ENCODE measurements around the gene ZNF283.
"Not testable (repeated sequence)": the region's sequence is repeated elsewhere in the genome, so short reads cannot be mapped to it uniquely, and the experiment has no call there.

ZNF283 gene

DNA sequence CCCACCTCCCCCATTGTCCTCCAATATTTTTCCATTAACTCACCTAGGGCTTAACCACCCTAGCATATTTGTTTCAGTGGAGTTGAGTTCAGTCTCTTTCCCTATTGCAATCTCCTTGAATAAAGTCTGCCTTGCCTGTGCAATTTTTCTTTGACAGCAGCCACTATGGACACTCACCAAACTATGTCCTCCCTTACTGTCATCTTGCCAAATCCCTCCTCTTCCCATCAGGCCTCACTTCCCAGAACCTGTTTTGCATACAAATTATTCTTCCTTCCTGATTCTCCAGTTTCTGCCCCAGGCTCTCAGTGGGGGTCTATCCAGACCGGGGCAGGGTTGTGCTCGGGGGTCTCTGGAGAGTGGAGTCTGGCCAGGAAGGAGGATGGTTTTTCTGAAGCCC is 22.7 kb upstream of the ZNF283 start:
- no peak for DNase-seq (ENCODE audit: low read depth)

DNA sequence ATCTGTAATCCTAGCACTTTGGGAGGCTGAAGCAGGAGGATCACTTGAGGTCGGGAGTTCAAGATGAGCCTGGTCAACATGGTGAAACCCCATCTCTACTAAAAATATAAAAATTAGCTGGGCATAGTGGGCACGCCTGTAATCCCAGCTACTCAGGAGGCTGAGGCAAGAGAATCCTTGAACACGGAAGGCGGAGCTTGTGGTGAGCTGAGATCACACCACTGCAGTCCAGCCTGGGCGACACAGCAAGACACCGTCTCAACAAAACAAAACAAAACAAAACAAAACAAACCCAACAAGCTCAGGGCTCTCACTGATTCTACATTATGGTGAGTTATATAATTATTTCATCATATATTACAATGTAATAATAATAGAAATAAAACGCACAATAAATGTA is 20.7 kb upstream of the ZNF283 start:
- H3K4me3 ChIP-seq (ENCODE audit: low read length); H3K9me3 ChIP-seq (ENCODE audit: control insufficient read depth, low read length); H3K9ac ChIP-seq (ENCODE audit: low read length); DNase-seq (ENCODE audit: low read depth); H3K36me3 ChIP-seq (ENCODE audit: control insufficient read depth, insufficient read depth, low read length, severe bottlenecking); H3K4me1 ChIP-seq (ENCODE audit: control insufficient read depth, insufficient read depth, low read length): not testable (repeated sequence)
- peaks cover 11% of the 10 kb centered on the region for H3K27me3 ChIP-seq (replicated peaks; ENCODE audit: control insufficient read depth, insufficient read depth, low read length)

More for the DNA sequence above, 22.7 kb upstream of the ZNF283 start:
- Histone ChIP-seq H3K4me1 (ENCODE audit: control insufficient read depth, insufficient read depth, low read length) (no peaks in the 10 kb centered on the region), H3K9me3 (ENCODE audit: control insufficient read depth, low read length) (no peaks in the 10 kb centered on the region), H3K36me3 (ENCODE audit: control insufficient read depth, insufficient read depth, low read length, severe bottlenecking) (no peaks in the 10 kb centered on the region), H3K4me3 (ENCODE audit: low read length) (no peak overlapping the region), H3K27me3 (replicated peaks; ENCODE audit: control insufficient read depth, insufficient read depth, low read length) (peaks cover 12% of the 10 kb centered on the region), H3K9ac (ENCODE audit: low read length) (no peak overlapping the region)

DNA sequence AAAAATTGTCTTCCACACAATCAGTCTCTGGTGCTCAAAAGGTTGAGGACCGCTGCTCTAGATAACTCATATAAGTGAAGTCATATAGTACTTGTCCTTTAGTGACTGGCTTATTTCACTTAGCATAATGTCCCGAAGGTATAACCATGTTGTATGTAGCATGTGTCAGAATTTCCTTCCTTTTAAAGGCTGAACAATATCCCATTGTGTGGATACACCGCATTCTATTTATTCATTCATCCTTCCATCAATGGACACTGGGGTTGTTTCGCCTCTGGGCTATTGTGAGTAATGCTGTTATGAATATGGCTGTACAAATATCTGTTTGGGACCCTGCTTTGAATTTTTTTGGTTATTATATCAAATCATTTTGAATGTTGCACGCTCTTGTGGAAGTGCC is 20.3 kb upstream of the ZNF283 start:
- no peak for DNase-seq (ENCODE audit: low read depth)
- H3K27me3 ChIP-seq (replicated peaks; ENCODE audit: control insufficient read depth, insufficient read depth, low read length) = peaks cover 6% of the 10 kb centered on the region
- no peaks in the 10 kb centered on the region for H3K9me3 ChIP-seq (ENCODE audit: control insufficient read depth, low read length)
- no peaks in the 10 kb centered on the region for H3K36me3 ChIP-seq (ENCODE audit: control insufficient read depth, insufficient read depth, low read length, severe bottlenecking)
- no peak overlapping the region for H3K4me3 ChIP-seq (ENCODE audit: low read length)
- no peaks in the 10 kb centered on the region for H3K4me1 ChIP-seq (ENCODE audit: control insufficient read depth, insufficient read depth, low read length)
- H3K9ac ChIP-seq (ENCODE audit: low read length) = no peak overlapping the region

DNA sequence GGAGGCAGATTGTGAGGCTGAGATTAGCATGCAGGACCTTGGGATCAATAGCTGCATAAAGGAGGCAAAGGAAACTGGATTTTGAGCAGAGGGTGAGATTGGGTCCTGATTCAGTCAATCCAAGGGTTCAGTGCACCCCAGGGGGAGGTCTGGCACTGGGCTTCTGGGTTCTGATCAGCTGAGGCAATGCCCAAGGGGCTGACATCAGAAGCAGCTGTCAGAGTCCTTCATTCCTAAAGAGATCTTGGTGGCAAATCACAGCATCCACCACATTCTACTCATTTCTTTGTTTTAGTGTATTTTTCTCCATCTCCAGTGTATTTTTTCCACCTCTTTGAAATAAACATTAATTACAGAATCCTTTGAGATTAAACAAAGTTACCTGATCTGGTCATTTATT is 19.5 kb upstream of the ZNF283 start:
- DNase-seq (ENCODE audit: low read depth) = no peak
- H3K4me3 ChIP-seq (ENCODE audit: low read length) = no peak overlapping the region
- H3K4me1 ChIP-seq (ENCODE audit: control insufficient read depth, insufficient read depth, low read length) = no peaks in the 10 kb centered on the region
- no peaks in the 10 kb centered on the region for H3K36me3 ChIP-seq (ENCODE audit: control insufficient read depth, insufficient read depth, low read length, severe bottlenecking)
- H3K9me3 ChIP-seq (ENCODE audit: control insufficient read depth, low read length) = no peaks in the 10 kb centered on the region
- peaks cover 4% of the 10 kb centered on the region for H3K27me3 ChIP-seq (replicated peaks; ENCODE audit: control insufficient read depth, insufficient read depth, low read length)
- no peak overlapping the region for H3K9ac ChIP-seq (ENCODE audit: low read length)

DNA sequence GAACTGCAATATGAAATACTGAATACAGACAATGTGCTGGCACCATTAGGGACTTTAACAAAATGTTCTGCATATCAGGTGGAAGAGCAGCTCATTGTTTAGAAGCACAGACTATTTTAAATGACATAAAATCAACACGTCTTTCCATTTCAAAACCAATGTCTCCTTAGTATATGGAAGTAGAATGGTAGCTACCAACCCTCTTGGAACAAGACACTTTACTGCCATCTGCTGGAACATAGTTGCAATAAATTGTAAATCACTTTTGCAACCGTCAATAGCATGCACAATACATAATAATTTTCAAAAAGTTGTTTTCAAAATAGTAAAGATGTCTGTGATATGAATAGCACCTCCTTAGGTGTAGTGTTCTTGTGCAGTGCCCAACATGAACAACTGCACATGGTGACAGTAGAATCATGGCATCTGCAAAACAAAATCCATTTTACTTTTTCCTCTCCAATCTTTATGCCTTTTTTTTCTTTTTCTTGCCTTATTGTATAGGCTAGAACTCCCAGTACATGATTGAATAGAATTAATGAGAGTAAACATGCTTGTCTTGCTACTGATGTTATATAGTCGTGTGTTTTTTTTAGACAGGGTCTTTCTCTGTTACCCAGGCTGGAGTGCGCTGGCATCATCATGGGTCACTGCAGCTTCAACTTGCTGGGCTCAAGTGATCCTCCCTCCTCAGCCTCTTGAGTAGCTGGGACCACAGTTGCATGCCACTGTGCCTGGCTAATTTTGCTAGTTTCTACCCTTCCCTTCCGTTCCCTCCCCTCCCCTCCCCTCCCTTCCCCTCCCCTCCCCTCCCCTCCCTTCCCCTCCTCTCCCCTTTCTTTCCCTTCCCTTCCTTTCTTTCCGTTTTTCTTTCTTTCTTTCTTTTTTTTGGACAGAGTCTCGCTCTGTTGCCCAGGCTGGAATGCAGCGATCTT is 17.1 kb upstream of the ZNF283 start:
- DNase-seq (ENCODE audit: low read depth) = peak; percentile 77
- no peak overlapping the region for H3K4me3 ChIP-seq (ENCODE audit: low read length)
- no peak overlapping the region for H3K9ac ChIP-seq (ENCODE audit: low read length)
- peaks cover 18% of the 10 kb centered on the region for H3K27me3 ChIP-seq (replicated peaks; ENCODE audit: control insufficient read depth, insufficient read depth, low read length)
- no peaks in the 10 kb centered on the region for H3K4me1 ChIP-seq (ENCODE audit: control insufficient read depth, insufficient read depth, low read length)
- H3K36me3 ChIP-seq (ENCODE audit: control insufficient read depth, insufficient read depth, low read length, severe bottlenecking) = no peaks in the 10 kb centered on the region
- H3K9me3 ChIP-seq (ENCODE audit: control insufficient read depth, low read length) = no peaks in the 10 kb centered on the region

DNA sequence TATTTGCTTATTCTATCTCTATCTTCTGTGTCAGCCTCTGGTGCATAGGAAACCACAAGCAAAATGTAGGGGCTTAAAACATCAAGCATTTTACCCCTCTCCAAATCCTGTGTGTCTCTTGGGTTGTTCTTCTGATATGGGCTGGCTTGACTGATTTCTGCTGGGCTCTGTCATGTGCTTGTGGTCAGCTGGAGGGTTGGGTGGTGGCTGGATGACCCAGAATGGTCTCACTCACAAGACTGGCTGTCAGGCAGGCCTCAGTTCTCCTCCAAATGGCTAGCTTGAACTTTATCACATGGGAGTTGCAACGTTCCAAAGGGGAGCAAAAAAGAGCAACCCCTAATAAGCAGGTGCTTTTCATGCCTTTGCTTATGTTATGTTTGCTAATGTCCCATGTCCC is 15.3 kb upstream of the ZNF283 start:
- Histone ChIP-seq H3K4me3 (ENCODE audit: low read length) (no peak overlapping the region), H3K27me3 (replicated peaks; ENCODE audit: control insufficient read depth, insufficient read depth, low read length) (peaks cover 18% of the 10 kb centered on the region), H3K36me3 (ENCODE audit: control insufficient read depth, insufficient read depth, low read length, severe bottlenecking) (no peaks in the 10 kb centered on the region), H3K4me1 (ENCODE audit: control insufficient read depth, insufficient read depth, low read length) (no peaks in the 10 kb centered on the region), H3K9ac (ENCODE audit: low read length) (no peak overlapping the region), H3K9me3 (ENCODE audit: control insufficient read depth, low read length) (no peaks in the 10 kb centered on the region)
- DNase-seq (ENCODE audit: low read depth) = no peak

DNA sequence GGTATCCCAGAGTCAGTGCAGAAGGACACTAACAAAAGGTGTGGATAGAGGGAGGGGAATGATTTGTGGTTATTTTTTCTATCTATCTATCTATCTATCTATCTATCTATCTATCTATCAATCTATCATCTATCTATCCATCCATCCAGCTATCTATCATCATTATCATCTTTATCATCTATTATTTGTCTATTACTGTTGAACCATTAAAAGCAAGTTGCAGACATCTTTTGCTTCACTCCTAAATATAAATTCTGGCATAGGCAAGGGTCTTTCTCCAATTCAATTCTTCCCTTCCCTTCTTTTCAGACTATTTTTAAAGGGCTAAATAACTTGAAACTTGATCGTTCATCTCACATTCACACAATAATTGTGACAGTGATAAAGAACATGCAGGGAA is 14.9 kb upstream of the ZNF283 start:
- no peaks in the 10 kb centered on the region for H3K9me3 ChIP-seq (ENCODE audit: control insufficient read depth, low read length)
- DNase-seq (ENCODE audit: low read depth) = no peak
- peaks cover 18% of the 10 kb centered on the region for H3K27me3 ChIP-seq (replicated peaks; ENCODE audit: control insufficient read depth, insufficient read depth, low read length)
- H3K9ac ChIP-seq (ENCODE audit: low read length) = no peak overlapping the region
- H3K36me3 ChIP-seq (ENCODE audit: control insufficient read depth, insufficient read depth, low read length, severe bottlenecking) = no peaks in the 10 kb centered on the region
- no peak overlapping the region for H3K4me3 ChIP-seq (ENCODE audit: low read length)
- no peaks in the 10 kb centered on the region for H3K4me1 ChIP-seq (ENCODE audit: control insufficient read depth, insufficient read depth, low read length)

DNA sequence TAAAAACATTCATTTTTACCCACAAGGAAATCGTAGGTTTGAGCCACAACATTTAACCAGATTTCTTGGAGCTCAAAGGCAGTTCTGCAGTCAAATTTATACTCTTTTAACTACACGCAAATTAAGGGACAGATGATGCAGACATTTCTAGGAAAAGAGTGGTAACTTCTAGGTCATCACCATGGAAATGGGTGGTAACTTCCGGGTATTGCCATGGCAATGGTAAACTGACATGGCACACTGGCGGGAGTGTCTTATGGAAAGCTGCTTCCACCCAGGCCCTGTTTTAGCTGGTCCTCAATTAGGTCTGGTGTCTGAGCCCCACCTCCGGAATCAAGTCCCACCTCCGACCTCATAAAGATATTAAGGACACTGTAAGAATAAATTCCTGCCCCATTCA is 14.4 kb upstream of the ZNF283 start:
- no peak for DNase-seq (ENCODE audit: low read depth)
- Histone ChIP-seq H3K9ac (ENCODE audit: low read length) (no peak overlapping the region), H3K27me3 (replicated peaks; ENCODE audit: control insufficient read depth, insufficient read depth, low read length) (peaks cover 18% of the 10 kb centered on the region), H3K4me1 (ENCODE audit: control insufficient read depth, insufficient read depth, low read length) (no peaks in the 10 kb centered on the region), H3K4me3 (ENCODE audit: low read length) (no peak overlapping the region), H3K36me3 (ENCODE audit: control insufficient read depth, insufficient read depth, low read length, severe bottlenecking) (no peaks in the 10 kb centered on the region), H3K9me3 (ENCODE audit: control insufficient read depth, low read length) (no peaks in the 10 kb centered on the region)

DNA sequence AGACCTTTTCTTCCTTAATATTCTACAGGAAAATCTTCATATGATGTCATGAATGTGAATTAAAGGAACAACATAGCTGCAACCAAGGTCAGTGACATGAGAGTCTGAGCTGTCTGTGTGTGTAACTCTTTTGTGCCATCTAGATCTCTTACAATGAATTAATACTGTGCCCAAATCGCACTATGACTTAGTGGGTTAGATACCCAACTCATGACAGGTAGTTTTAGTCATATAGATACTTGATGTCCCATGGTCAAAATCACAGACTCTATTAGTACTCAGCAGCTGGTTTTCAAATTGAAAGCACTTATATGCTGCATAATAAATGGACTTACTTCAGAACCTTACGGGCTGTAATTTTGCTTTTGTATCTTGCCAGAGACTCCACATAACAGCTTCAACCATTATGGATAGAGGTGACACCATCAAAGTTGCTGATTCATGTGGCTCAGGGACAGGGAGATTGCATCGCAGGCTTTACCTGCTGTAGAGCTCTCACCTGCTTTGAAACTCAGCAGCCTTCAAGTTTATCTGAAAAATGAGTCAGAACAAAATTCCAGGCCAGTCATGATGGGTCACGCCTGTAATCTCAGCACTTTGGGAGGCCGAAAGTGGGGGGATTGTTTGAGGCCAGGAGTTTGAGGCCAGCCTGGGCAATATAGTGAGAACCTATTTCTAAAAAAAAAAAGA is 12.3 kb upstream of the ZNF283 start:
- Histone ChIP-seq H3K9me3 (ENCODE audit: control insufficient read depth, low read length) (no peaks in the 10 kb centered on the region), H3K36me3 (ENCODE audit: control insufficient read depth, insufficient read depth, low read length, severe bottlenecking) (no peaks in the 10 kb centered on the region), H3K4me3 (ENCODE audit: low read length) (no peak overlapping the region), H3K4me1 (ENCODE audit: control insufficient read depth, insufficient read depth, low read length) (no peaks in the 10 kb centered on the region), H3K9ac (ENCODE audit: low read length) (no peak overlapping the region), H3K27me3 (replicated peaks; ENCODE audit: control insufficient read depth, insufficient read depth, low read length) (peaks cover 18% of the 10 kb centered on the region)
- DNase-seq (ENCODE audit: low read depth) = no peak

DNA sequence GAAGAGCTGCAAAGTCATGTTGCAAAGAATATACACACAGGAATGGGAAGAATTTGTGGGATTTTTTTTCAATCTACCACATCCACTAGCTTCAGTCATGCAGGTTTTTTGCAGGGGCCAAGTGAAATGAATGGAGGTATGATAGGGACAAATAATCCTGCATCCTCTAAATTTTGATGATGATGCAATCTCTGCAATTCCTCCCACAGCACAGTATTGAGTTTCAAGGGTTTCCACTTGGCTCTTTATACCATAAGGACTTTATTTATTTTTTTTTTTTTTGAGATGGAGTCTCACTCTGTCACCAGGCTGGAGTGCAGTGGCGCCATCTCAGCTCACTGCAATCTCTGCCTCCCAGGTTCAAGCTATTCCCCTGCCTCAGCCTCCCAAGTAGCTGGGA is 9.7 kb upstream of the ZNF283 start:
- not testable (repeated sequence) for DNase-seq (ENCODE audit: low read depth); H3K4me1 ChIP-seq (ENCODE audit: control insufficient read depth, insufficient read depth, low read length); H3K9me3 ChIP-seq (ENCODE audit: control insufficient read depth, low read length); H3K4me3 ChIP-seq (ENCODE audit: low read length); H3K36me3 ChIP-seq (ENCODE audit: control insufficient read depth, insufficient read depth, low read length, severe bottlenecking); H3K9ac ChIP-seq (ENCODE audit: low read length)
- H3K27me3 ChIP-seq (replicated peaks; ENCODE audit: control insufficient read depth, insufficient read depth, low read length) = peaks cover 17% of the 10 kb centered on the region

DNA sequence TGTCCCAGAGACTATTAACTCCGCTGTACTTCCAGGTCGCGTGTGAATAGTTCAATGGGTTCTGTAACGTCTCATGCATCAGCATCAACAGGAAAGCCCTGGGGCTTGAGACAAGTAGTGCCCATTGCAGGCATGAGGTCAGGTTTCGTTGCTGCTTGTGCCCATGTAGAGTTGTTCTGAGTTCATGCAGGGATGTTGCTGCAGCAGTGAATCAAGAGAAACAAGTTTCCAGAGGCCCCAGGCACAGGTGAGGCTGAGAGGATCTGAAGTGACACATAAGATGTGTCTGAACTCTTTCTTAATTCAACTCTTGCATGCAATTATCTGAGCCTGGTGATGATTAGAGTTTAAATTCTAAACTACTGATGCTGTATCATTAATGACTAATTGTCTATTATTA is 8.6 kb upstream of the ZNF283 start:
- Histone ChIP-seq H3K4me1 (ENCODE audit: control insufficient read depth, insufficient read depth, low read length) (peaks cover 5% of the 10 kb centered on the region), H3K4me3 (ENCODE audit: low read length) (no peak overlapping the region), H3K27me3 (replicated peaks; ENCODE audit: control insufficient read depth, insufficient read depth, low read length) (peaks cover 7% of the 10 kb centered on the region), H3K36me3 (ENCODE audit: control insufficient read depth, insufficient read depth, low read length, severe bottlenecking) (no peaks in the 10 kb centered on the region), H3K9me3 (ENCODE audit: control insufficient read depth, low read length) (no peaks in the 10 kb centered on the region), H3K9ac (ENCODE audit: low read length) (no peak overlapping the region)
- no peak for DNase-seq (ENCODE audit: low read depth)

Measured in adipocyte (in vitro differentiated cells).